Mucosa of descending colon (tissue), 3 donors: ENCODE measurements around the gene SLC16A12. TPM values are rescaled to one million over a fixed set of nuclear protein-coding genes. Genes with fewer than 3 reads are reported as not detected.
A peak's percentile ranks its signal among the peaks of the same experiment; 100 is the strongest.
"Not testable (repeated sequence)": the region's sequence is repeated elsewhere in the genome, so short reads cannot be mapped to it uniquely, and the experiment has no call there.

ENCODE experiments used
- ATAC-seq: fragments of 200-7000 bp; cut with Tn5 transposase; one replicate; pipeline ENCODE4 v1.9.1; 2020; ENCODE audit warnings: mild to moderate bottlenecking, moderate library complexity
- DNase-seq, 3 donors: peaks; one replicate each; pipeline ENCODE4 v3.0.0-alpha.2; 2020
- H3K36me3 ChIP-seq: fragments of 200-600 bp; one replicate; pipeline ENCODE4 v1.8.0; 2021; ENCODE audit warnings: low read depth, mild to moderate bottlenecking
- H3K4me1 ChIP-seq: fragments of 200-600 bp; one replicate; pipeline ENCODE4 v1.8.0; 2021; ENCODE audit warnings: low read depth, mild to moderate bottlenecking
- H3K4me3 ChIP-seq: fragments of 200-600 bp; one replicate; pipeline ENCODE4 v1.8.0; 2021; ENCODE audit warnings: mild to moderate bottlenecking
- H3K9me3 ChIP-seq: fragments of 200-600 bp; one replicate; pipeline ENCODE4 v1.8.0; 2021; ENCODE audit warnings: mild to moderate bottlenecking
- CTCF ChIP-seq: fragments of 200-600 bp; IDR thresholded peaks from one replicate; pipeline ENCODE4 v1.8.0; 2022; ENCODE audit warnings: antibody characterized with exemption, mild to moderate bottlenecking
- intact Hi-C, 2 donors: fragments of 100-400 bp; cut with DNase I in 1 of 2; cut with micrococcal nuclease in 1 of 2; formaldehyde crosslinking; loops; one replicate each; pipeline versions ENCODE4 v1.11.0 to v1.11.1; 2022; cut with DNase I, micrococcal nuclease
- total RNA-seq, 3 donors: library from RNA; stranded (reverse); fragmentation: NEBNext Ultra II Directional in 2 of 3; extraction: Animal tissue kit (Norgen Biotek cat#: 25700) in 2 of 3; gene quantifications; one replicate each; pipeline versions ENCODE4 v1.2.1 to v1.2.4, GENCODE V29; 2021 to 2023
- donor health status: DM: no; HTN: no; CAD: no; lungs with moderate emphysema.
- donor health status: DM: no; HTN: no; CAD: no.
- donor health status: DM: no; HTN: yes; CAD: no.

The SLC16A12 gene
- total RNA-seq, 3 donors from 2014 or later, result 0.12 to 0.47 (median 0.23) TPM

GRCh38 chr10:89534826-89535166, 598 bp downstream of the SLC16A12 start:
- Histone ChIP-seq H3K4me1 (peaks cover 8% of the 10 kb centered on the region), H3K36me3 (no peaks in the 10 kb centered on the region), H3K4me3 (no peak overlapping the region), H3K9me3 (no peaks in the 10 kb centered on the region)
- no peak for TF ChIP-seq CTCF
- intact Hi-C loops, result no loop called here
- ATAC-seq, result no peak
- no peak for DNase-seq

GRCh38 chr10:89532476-89532875, 2.9 kb downstream of the SLC16A12 start:
- Histone ChIP-seq H3K36me3 (no peaks in the 10 kb centered on the region), H3K9me3 (no peaks in the 10 kb centered on the region), H3K4me3 (no peak overlapping the region), H3K4me1 (peaks cover 8% of the 10 kb centered on the region)
- no peak for DNase-seq
- no peak for TF ChIP-seq CTCF
- no peak for ATAC-seq
- intact Hi-C loops, result no loop called here

- ATAC-seq, result no peak
- intact Hi-C loops, result no loop called here
- DNase-seq, result no peak
- no peaks in the 10 kb centered on the region for H3K36me3 ChIP-seq
- no peak for TF ChIP-seq CTCF
- H3K9me3 ChIP-seq, result no peaks in the 10 kb centered on the region
- H3K4me1 ChIP-seq, result peaks cover 8% of the 10 kb centered on the region
- H3K4me3 ChIP-seq, result no peak overlapping the region
Measured at GRCh38 chr10:89531359-89531758, 4.0 kb downstream of the SLC16A12 start.

- H3K9me3 ChIP-seq, H3K4me3 ChIP-seq, DNase-seq, H3K36me3 ChIP-seq, intact Hi-C loops, H3K4me1 ChIP-seq, ATAC-seq: not testable (repeated sequence)
Measured at GRCh38 chr10:89529711-89530110, 5.7 kb downstream of the SLC16A12 start.

- Histone ChIP-seq H3K9me3 (no peaks in the 10 kb centered on the region), H3K4me1 (peaks cover 3% of the 10 kb centered on the region), H3K4me3 (no peak overlapping the region), H3K36me3 (no peaks in the 10 kb centered on the region)
- no peak for ATAC-seq
- intact Hi-C loops, result no loop called here
- no peak for TF ChIP-seq CTCF
- DNase-seq, result no peak
Measured at GRCh38 chr10:89526358-89526757, 9.0 kb downstream of the SLC16A12 start.

GRCh38 chr10:89525556-89525955, 9.8 kb downstream of the SLC16A12 start:
- TF ChIP-seq CTCF, result no peak
- no peak overlapping the region for H3K4me3 ChIP-seq
- no peaks in the 10 kb centered on the region for H3K9me3 ChIP-seq
- H3K4me1 ChIP-seq, result peaks cover 3% of the 10 kb centered on the region
- no peak for ATAC-seq
- intact Hi-C loops, result no loop called here
- DNase-seq, result peak in 1 of 3 donors; percentile 13
- no peaks in the 10 kb centered on the region for H3K36me3 ChIP-seq
